GM12801 (cell line): Measurements from ENCODE around the gene RDH8.

Experiments
- CTCF ChIP-seq: IDR thresholded peaks from one replicate; pipeline ENCODE4 v1.5.1; 2011; ENCODE audit warnings: control low read depth; ENCODE audit not compliant: insufficient read length; ENCODE audit errors: extremely low read depth

The RDH8 gene

GRCh38 chr19:10006335-10006708 lies 7.0 kb upstream of the RDH8 start:
- TF ChIP-seq CTCF, result no peak

- TF ChIP-seq CTCF, result no peak
These were observed 6.4 kb upstream of the RDH8 start for GRCh38 chr19:10006752-10007323.

GRCh38 chr19:10007371-10008183 lies 5.7 kb upstream of the RDH8 start:
- no peak for TF ChIP-seq CTCF

GRCh38 chr19:10008184-10008765 lies 5.0 kb upstream of the RDH8 start:
- TF ChIP-seq CTCF, result no peak

GRCh38 chr19:10009714-10010224 lies 3.5 kb upstream of the RDH8 start:
- TF ChIP-seq CTCF, result no peak

- no peak for TF ChIP-seq CTCF
These were observed 3.0 kb upstream of the RDH8 start, which contains the start of gene COL5A3 for GRCh38 chr19:10010247-10010691. COL5A3 (minus strand) TSS chr19:10010504; CDS start chr19:10010385, 119 bp downstream.

- no peak for TF ChIP-seq CTCF
These were observed 2.3 kb upstream of the RDH8 start for GRCh38 chr19:10010939-10011338.
